GM12878 (cell line): ENCODE data around the gene EFNA2. TPM values are rescaled to one million over a fixed set of nuclear protein-coding genes. Genes with fewer than 3 reads are reported as not detected.

Experiments used
- ATAC-seq: fragments of 200-7000 bp; cut with Tn5 transposase; 3 replicates; pipeline ENCODE4 v1.9.1; 2020; ENCODE audit warnings: mild to moderate bottlenecking, moderate library complexity
- BruUV-seq: library from RNA; stranded (reverse); fragments of 400-500 nt; replicated peaks from 2 replicates; lab custom pipeline; 2021; lab: Mats Ljungman, UMichigan
- CTCF ChIA-PET: fragments of 300-600 bp; sonication (Branson Sonifier 250); formaldehyde crosslinking; extraction: SDS; loops from one replicate; lab custom pipeline; 2021; ENCODE audit warnings: inconsistent platforms; lab: Yijun Ruan, JAX
- POLR2A ChIA-PET: fragments of 350-600 bp; formaldehyde crosslinking; extraction: SDS; loops from one replicate; lab custom pipeline; 2021; ENCODE audit warnings: inconsistent platforms; lab: Charles Lee
- RAD21 ChIA-PET: fragments of 300-600 bp; sonication (Branson Sonifier 250); formaldehyde crosslinking; loops from one replicate; lab custom pipeline; 2023; ENCODE audit warnings: antibody characterized with exemption; ENCODE audit not compliant: unreplicated experiment; lab: Charles Lee
- SMC1A ChIA-PET: fragments of 300-600 bp; sonication (Branson Sonifier 250); formaldehyde crosslinking; loops from one replicate; lab custom pipeline; 2023; ENCODE audit not compliant: unreplicated experiment, uncharacterized antibody; lab: Charles Lee
- DNase-seq: peaks from one replicate; pipeline ENCODE4 v3.0.0-alpha.2; 2011; ENCODE audit warnings: low read depth, low spot score
- FAIRE-seq: peaks from 3 replicates; lab custom pipeline; 2011; peaks lifted over from hg19 to GRCh38; lab: Jason Lieb, UNC
- H2AFZ ChIP-seq: 2 replicates; pipeline ENCODE4 v1.6.0; 2011; ENCODE audit warnings: low read depth, low read length, control low read depth; ENCODE audit not compliant: control insufficient read depth
- H3K27ac ChIP-seq: 2 replicates; pipeline ENCODE4 v1.5.1; 2011; ENCODE audit warnings: control low read depth; ENCODE audit not compliant: control insufficient read depth, insufficient read depth
- H3K27me3 ChIP-seq, 2 experiments: replicated peaks in 1 of 2; 2 replicates each; pipeline versions ENCODE4 v1.6.0 to v1.6.1; 2011; ENCODE audit warnings: low read length in 1 of 2; ENCODE audit not compliant: control insufficient read depth in 2 of 2, insufficient read depth in 2 of 2
- H3K36me3 ChIP-seq, 2 experiments: 2 replicates each; pipeline ENCODE4 v1.5.1; 2011; ENCODE audit warnings: low read length in 1 of 2; ENCODE audit not compliant: control insufficient read depth in 2 of 2, insufficient read depth in 2 of 2
- H3K4me1 ChIP-seq: 2 replicates; pipeline ENCODE4 v1.6.1; 2011; ENCODE audit warnings: mild to moderate bottlenecking, low read length, moderate library complexity, mixed read lengths; ENCODE audit not compliant: control insufficient read depth, insufficient read depth
- H3K4me2 ChIP-seq: 2 replicates; pipeline ENCODE4 v1.6.0; 2011; ENCODE audit warnings: control low read depth; ENCODE audit not compliant: control insufficient read depth, insufficient read depth
- H3K4me3 ChIP-seq: fragments of 200-600 bp; sonication (generic); 2 replicates; pipeline ENCODE4 v1.5.1; 2016
- H3K79me2 ChIP-seq: 2 replicates; pipeline ENCODE4 v1.6.0; 2011; ENCODE audit warnings: low read length; ENCODE audit not compliant: control insufficient read depth, insufficient read depth
- H3K9ac ChIP-seq: 2 replicates; pipeline ENCODE4 v1.8.0; 2011; ENCODE audit warnings: low read length, control low read depth, mixed read lengths; ENCODE audit not compliant: control insufficient read depth, insufficient read depth
- H3K9me3 ChIP-seq: replicated peaks from 3 replicates; pipeline ENCODE4 v1.5.1; 2011; ENCODE audit warnings: mild to moderate bottlenecking, low read length; ENCODE audit not compliant: control insufficient read depth, insufficient read depth
- H4K20me1 ChIP-seq: 2 replicates; pipeline ENCODE4 v1.6.0; 2011; ENCODE audit not compliant: control insufficient read depth, insufficient read depth
- BACH1 ChIP-seq: fragments of 450-650 bp; IDR thresholded peaks from 2 replicates; pipeline ENCODE4 v1.6.1; 2017; ENCODE audit warnings: mild to moderate bottlenecking, borderline replicate concordance
- BHLHE40 ChIP-seq, 2 experiments: fragments of 450-650 bp in 1 of 2; IDR thresholded peaks; 2 replicates each; pipeline ENCODE4 v1.6.1; 2011 to 2017; ENCODE audit warnings: low read depth in 2 of 2, borderline replicate concordance in 1 of 2, improper control_type of control experiment in 1 of 2, low read length in 1 of 2, mild to moderate bottlenecking in 1 of 2
- CBX3 ChIP-seq: fragments of 200-600 bp; sonication (generic); IDR thresholded peaks from 2 replicates; pipeline ENCODE4 v1.6.1; 2016; ENCODE audit warnings: low read depth, borderline replicate concordance
- DPF2 ChIP-seq: fragments of 450-650 bp; IDR thresholded peaks from 2 replicates; pipeline ENCODE4 v1.6.1; 2017; ENCODE audit warnings: mild to moderate bottlenecking
- JUND ChIP-seq: IDR thresholded peaks from 2 replicates; pipeline ENCODE4 v1.6.1; 2012; ENCODE audit warnings: low read depth, mild to moderate bottlenecking, low read length, improper control_type of control experiment, moderate library complexity
- KLF5 ChIP-seq: fragments of 450-650 bp; IDR thresholded peaks from 2 replicates; pipeline ENCODE4 v1.6.1; 2014; ENCODE audit warnings: mild to moderate bottlenecking; ENCODE audit not compliant: partially characterized antibody
- LARP7 ChIP-seq: fragments of 450-650 bp; IDR thresholded peaks from 2 replicates; pipeline ENCODE4 v1.6.1; 2017; ENCODE audit warnings: mild to moderate bottlenecking
- MEF2B ChIP-seq: fragments of 450-650 bp; IDR thresholded peaks from 2 replicates; pipeline ENCODE4 v1.6.1; 2018; ENCODE audit warnings: mild to moderate bottlenecking, moderate library complexity; ENCODE audit not compliant: partially characterized antibody, poor library complexity, severe bottlenecking
- MYB ChIP-seq: fragments of 150-350 bp; IDR thresholded peaks from 2 replicates; pipeline ENCODE4 v1.6.1; 2014; ENCODE audit warnings: mild to moderate bottlenecking, low read depth, low read length, borderline replicate concordance
- MYC ChIP-seq: IDR thresholded peaks from 2 replicates; pipeline ENCODE4 v1.6.1; 2011; ENCODE audit warnings: mild to moderate bottlenecking, low read length, moderate library complexity, inconsistent platforms; ENCODE audit not compliant: insufficient read depth, insufficient replicate concordance, insufficient read length, severe bottlenecking
- PAX8 ChIP-seq: fragments of 450-650 bp; IDR thresholded peaks from 2 replicates; pipeline ENCODE4 v1.6.1; 2017; ENCODE audit warnings: mild to moderate bottlenecking, moderate library complexity
- STAT1 ChIP-seq: fragments of 450-650 bp; conservative IDR thresholded peaks from 2 replicates; pipeline ENCODE4 v1.6.1; 2014; ENCODE audit warnings: antibody characterized with exemption, mild to moderate bottlenecking
- TAF1 ChIP-seq: IDR thresholded peaks from 2 replicates; pipeline ENCODE4 v1.6.1; 2011; ENCODE audit warnings: mild to moderate bottlenecking, low read depth, low read length, borderline replicate concordance
- TARDBP ChIP-seq: IDR thresholded peaks from 2 replicates; pipeline ENCODE4 v1.6.1; 2016; ENCODE audit warnings: borderline replicate concordance
- TCF3 ChIP-seq: IDR thresholded peaks from 2 replicates; pipeline ENCODE4 v1.6.1; 2012; ENCODE audit warnings: low read depth, mild to moderate bottlenecking, low read length, borderline replicate concordance; ENCODE audit not compliant: insufficient read depth
- USF1 ChIP-seq: IDR thresholded peaks from 2 replicates; pipeline ENCODE4 v1.6.1; 2011; ENCODE audit warnings: borderline replicate concordance, low read depth, mild to moderate bottlenecking, moderate library complexity, mixed read lengths, low read length; ENCODE audit not compliant: insufficient read depth; ENCODE audit errors: extremely low read length
- ZBED1 ChIP-seq: IDR thresholded peaks from 2 replicates; pipeline ENCODE4 v1.6.1; 2016; ENCODE audit warnings: borderline replicate concordance
- WGBS: methylation state at CpG from one replicate; pipeline ENCODE4 v1.1.6; 2016; ENCODE audit warnings: low lambda C conversion rate; ENCODE audit not compliant: insufficient replicate concordance, insufficient coverage; ENCODE audit errors: missing lambda C conversion rate; 5-methylcytosine and 5-hydroxymethylcytosine counted together
- in situ Hi-C: fragments of 300-500 bp; cut with MboI; formaldehyde crosslinking; loops from 9 replicates; pipeline ENCODE4 v1.14.3; 2018; ENCODE audit warnings: mixed read lengths
- intact Hi-C: fragments of 100-400 bp; cut with micrococcal nuclease; formaldehyde crosslinking; loops from one replicate; pipeline ENCODE4 v1.14.2; 2022; ENCODE audit not compliant: unreplicated experiment
- polyA plus RNA-seq, 11 experiments: library from polyadenylated mRNA; depleted of rRNA in 4 of 11; unstranded in 6 of 11; stranded (reverse) in 5 of 11; fragments of >200 nt; fragmentation: Nextera tagmentation in 4 of 11; fragmentation: Illumina TruSeq in 1 of 11; extraction: Ambion mirVana in 4 of 11; extraction: Trizol in 1 of 11; gene quantifications; 1 replicate in 1 of 11; 2 replicates in 10 of 11; pipeline versions ENCODE4 v1.2.1 to v1.2.3, GENCODE V29; 2011 to 2016; ENCODE audit warnings: inconsistent platforms in 2 of 11, missing spikeins in 2 of 11, low read depth in 1 of 11
- total RNA-seq, 4 experiments: library from RNA; depleted of rRNA in 3 of 4; stranded (reverse); fragments of >200 nt in 3 of 4; fragmentation: Illumina TruSeq in 1 of 4; extraction: Trizol in 1 of 4; gene quantifications; 2 replicates each; pipeline versions ENCODE4 v1.2.1 to v1.2.3, GENCODE V29; 2013 to 2021
- TF ChIP-seq, protein P1 (sequence below): IDR thresholded peaks from 2 replicates; pipeline ENCODE4 v1.6.1; 2012; ENCODE audit warnings: low read length, inconsistent platforms
- TF ChIP-seq, protein P2 (sequence below), 3 experiments: IDR thresholded peaks in 2 of 3; conservative IDR thresholded peaks in 1 of 3; 2 replicates each; pipeline ENCODE4 v1.5.1; 2011; ENCODE audit warnings: low read depth in 3 of 3, low read length in 3 of 3, mild to moderate bottlenecking in 3 of 3, control low read depth in 2 of 3, moderate library complexity in 2 of 3, inconsistent platforms in 1 of 3, mixed read lengths in 1 of 3; ENCODE audit not compliant: control insufficient read depth in 2 of 3, insufficient read depth in 1 of 3; ENCODE audit errors: extremely low read depth in 1 of 3

The EFNA2 gene
- total and polyA plus RNA-seq, 10 of the 15 experiments (the other 5 are each of a cell fraction or from before 2014, with no cell fraction given): not detected

DNA sequence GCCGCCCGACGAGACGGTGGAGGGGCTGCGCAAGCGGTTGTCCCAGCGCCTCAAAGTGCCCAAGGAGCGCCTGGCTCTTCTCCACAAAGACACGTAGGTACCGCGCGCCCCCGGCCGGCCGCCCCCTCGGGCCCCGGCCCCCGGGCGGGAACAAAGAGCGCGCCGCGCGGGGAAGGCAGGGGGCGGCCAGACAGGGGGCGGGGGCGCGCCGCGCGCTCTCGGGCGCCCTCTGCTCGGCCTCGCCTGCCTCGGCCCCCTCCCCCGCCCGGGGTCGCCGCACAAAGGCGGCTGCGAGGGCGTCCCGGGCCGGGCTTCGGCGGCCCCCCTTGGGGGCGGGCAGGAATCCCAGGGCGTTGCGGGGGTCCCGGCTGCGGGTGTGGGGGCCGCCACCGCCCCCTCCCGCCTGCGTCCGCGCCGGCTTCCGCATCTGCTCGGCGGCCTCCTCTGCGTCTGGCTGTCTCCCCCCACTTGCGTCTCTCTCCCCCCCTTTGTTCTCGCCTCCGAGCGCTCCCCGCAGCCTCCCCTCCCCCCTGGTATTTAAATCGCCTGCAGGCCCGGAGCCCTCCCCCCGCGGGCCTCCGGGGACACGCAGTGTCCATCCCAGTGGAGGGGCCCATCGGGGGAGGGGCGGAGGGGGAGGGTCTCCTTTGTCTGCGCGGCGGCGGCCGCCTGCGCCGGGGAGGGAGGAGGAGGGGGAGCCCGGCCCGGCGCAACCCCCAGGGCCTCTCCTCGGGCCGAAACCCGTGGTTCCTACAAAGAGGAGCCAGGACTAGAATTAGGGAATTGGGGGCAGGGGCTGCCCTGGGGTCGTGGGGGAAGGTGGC is 35.0 kb upstream of the EFNA2 start:
- intact Hi-C loops: no loop called here
- H4K20me1 ChIP-seq: no peaks in the 10 kb centered on the region
- ChIA-PET SMC1A (no interaction called here), CTCF (interaction anchor here (1.3 kb wide), 1 partner anchor 16 kb away, joined by 9 read pairs; no protein-coding TSS in a partner anchor), RAD21 (interaction anchor here (1.0 kb wide), 1 partner anchor 16 kb away, joined by 3 read pairs; no protein-coding TSS in a partner anchor), POLR2A (interaction anchor here (1.0 to 2.2 kb wide), 3 partner anchors 12 to 18 kb away, joined by 5 to 8 read pairs (median 8); partner anchors contain the start of gene CIRBP)
- peak overlapping the region; percentile 53 for H3K4me2 ChIP-seq
- H3K4me1 ChIP-seq: peaks cover 10% of the 10 kb centered on the region
- 2% methylated on average over 19 of the region's 90 CpGs for WGBS
- no peak for ATAC-seq
- peak overlapping the region; percentile 91 for H3K4me3 ChIP-seq
- peaks cover 11 to 18% of the 10 kb centered on the region in 2 experiments; a peak in 3 of 4 replicates for H3K36me3 ChIP-seq
- peak overlapping the region; percentile 72 for H3K27ac ChIP-seq
- BruUV-seq: no TSS peak
- peak overlapping the region; percentile 86 for H3K9ac ChIP-seq
- DNase-seq: no peak
- no peak overlapping the region for H2AFZ ChIP-seq
- H3K9me3 ChIP-seq: no peaks in the 10 kb centered on the region
- no peak for FAIRE-seq
- peaks cover 55% of the 10 kb centered on the region for H3K79me2 ChIP-seq
- H3K27me3 ChIP-seq: no peaks in the 10 kb centered on the region
- in situ Hi-C loops: no loop called here
- no peak for TF ChIP-seq TAF1
- peak; percentile 70; the same call in 1 of the 2 replicates for TF ChIP-seq LARP7
- TF ChIP-seq BACH1: no peak
- TF ChIP-seq, protein P1, sequence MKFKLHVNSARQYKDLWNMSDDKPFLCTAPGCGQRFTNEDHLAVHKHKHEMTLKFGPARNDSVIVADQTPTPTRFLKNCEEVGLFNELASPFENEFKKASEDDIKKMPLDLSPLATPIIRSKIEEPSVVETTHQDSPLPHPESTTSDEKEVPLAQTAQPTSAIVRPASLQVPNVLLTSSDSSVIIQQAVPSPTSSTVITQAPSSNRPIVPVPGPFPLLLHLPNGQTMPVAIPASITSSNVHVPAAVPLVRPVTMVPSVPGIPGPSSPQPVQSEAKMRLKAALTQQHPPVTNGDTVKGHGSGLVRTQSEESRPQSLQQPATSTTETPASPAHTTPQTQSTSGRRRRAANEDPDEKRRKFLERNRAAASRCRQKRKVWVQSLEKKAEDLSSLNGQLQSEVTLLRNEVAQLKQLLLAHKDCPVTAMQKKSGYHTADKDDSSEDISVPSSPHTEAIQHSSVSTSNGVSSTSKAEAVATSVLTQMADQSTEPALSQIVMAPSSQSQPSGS: no peak
- TF ChIP-seq DPF2: peak; percentile 70
- no peak for TF ChIP-seq MYC
- TF ChIP-seq MEF2B: peak; percentile 46
- no peak for TF ChIP-seq TCF3
- TF ChIP-seq STAT1: no peak
- TF ChIP-seq KLF5: no peak
- TF ChIP-seq, protein P2, sequence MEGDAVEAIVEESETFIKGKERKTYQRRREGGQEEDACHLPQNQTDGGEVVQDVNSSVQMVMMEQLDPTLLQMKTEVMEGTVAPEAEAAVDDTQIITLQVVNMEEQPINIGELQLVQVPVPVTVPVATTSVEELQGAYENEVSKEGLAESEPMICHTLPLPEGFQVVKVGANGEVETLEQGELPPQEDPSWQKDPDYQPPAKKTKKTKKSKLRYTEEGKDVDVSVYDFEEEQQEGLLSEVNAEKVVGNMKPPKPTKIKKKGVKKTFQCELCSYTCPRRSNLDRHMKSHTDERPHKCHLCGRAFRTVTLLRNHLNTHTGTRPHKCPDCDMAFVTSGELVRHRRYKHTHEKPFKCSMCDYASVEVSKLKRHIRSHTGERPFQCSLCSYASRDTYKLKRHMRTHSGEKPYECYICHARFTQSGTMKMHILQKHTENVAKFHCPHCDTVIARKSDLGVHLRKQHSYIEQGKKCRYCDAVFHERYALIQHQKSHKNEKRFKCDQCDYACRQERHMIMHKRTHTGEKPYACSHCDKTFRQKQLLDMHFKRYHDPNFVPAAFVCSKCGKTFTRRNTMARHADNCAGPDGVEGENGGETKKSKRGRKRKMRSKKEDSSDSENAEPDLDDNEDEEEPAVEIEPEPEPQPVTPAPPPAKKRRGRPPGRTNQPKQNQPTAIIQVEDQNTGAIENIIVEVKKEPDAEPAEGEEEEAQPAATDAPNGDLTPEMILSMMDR (IDR thresholded peaks at IDR 0.05 in 2 of 3, conservative IDR thresholded peaks at IDR 0.05 in 1 of 3; ENCODE audit: control insufficient read depth in 2 of 3, extremely low read depth in 1 of 3, insufficient read depth in 1 of 3, low read depth in 3 of 3, low read length in 3 of 3): no peak
- TF ChIP-seq USF1: no peak
- no peak for TF ChIP-seq JUND
- TF ChIP-seq ZBED1: no peak
- no peak for TF ChIP-seq TARDBP
- TF ChIP-seq MYB: no peak
- peak in 1 of 2 experiments; percentile 56; a peak in 2 of 4 replicates for TF ChIP-seq BHLHE40 (IDR thresholded peaks at IDR 0.05; ENCODE audit: borderline replicate concordance in 1 of 2, low read depth in 2 of 2, low read length in 1 of 2)
- no peak for TF ChIP-seq PAX8
- no peak for TF ChIP-seq CBX3
